Lower lobe of right lung (tissue), 2 donors: Measurements from ENCODE around the gene PGC. TPM values are rescaled to one million over a fixed set of nuclear protein-coding genes. Genes with fewer than 3 reads are reported as not detected.
"Not testable (repeated sequence)": the region's sequence is repeated elsewhere in the genome, so short reads cannot be mapped to it uniquely, and the experiment has no call there.

Experiments
- ATAC-seq, 2 donors: fragments of 200-7000 bp; cut with Tn5 transposase; one replicate each; pipeline ENCODE4 v1.9.1; 2020 to 2022; ENCODE audit warnings: mild to moderate bottlenecking in 2 of 2, moderate library complexity in 2 of 2
- DNase-seq: peaks from one replicate; pipeline ENCODE4 v3.0.0-alpha.2; 2020
- H3K27ac ChIP-seq: fragments of 200-600 bp; one replicate; pipeline ENCODE4 v1.8.0; 2022
- H3K27me3 ChIP-seq: fragments of 200-600 bp; one replicate; pipeline ENCODE4 v1.8.0; 2022; ENCODE audit warnings: low read depth
- H3K36me3 ChIP-seq: fragments of 200-600 bp; one replicate; pipeline ENCODE4 v1.8.0; 2022; ENCODE audit warnings: mild to moderate bottlenecking
- H3K4me1 ChIP-seq: fragments of 200-600 bp; one replicate; pipeline ENCODE4 v1.8.0; 2022
- H3K4me3 ChIP-seq: fragments of 200-600 bp; one replicate; pipeline ENCODE4 v1.8.0; 2022; ENCODE audit warnings: mild to moderate bottlenecking
- H3K9me3 ChIP-seq: fragments of 200-600 bp; one replicate; pipeline ENCODE4 v1.8.0; 2022
- CTCF ChIP-seq: fragments of 200-600 bp; IDR thresholded peaks from one replicate; pipeline ENCODE4 v1.8.0; 2022; ENCODE audit warnings: antibody characterized with exemption, mild to moderate bottlenecking
- intact Hi-C: fragments of 100-400 bp; cut with DNase I; formaldehyde crosslinking; loops from one replicate; pipeline ENCODE4 v1.11.0; 2022
- total RNA-seq: library from RNA; stranded (reverse); fragmentation: NEBNext Ultra II Directional; extraction: Animal tissue kit (Norgen Biotek cat#: 25700); gene quantifications from one replicate; pipeline ENCODE4 v1.2.1, GENCODE V29; 2021
- donor health status: DM: no; HTN: yes; CAD: no; lungs with severe emphysema.

Gene PGC
- total RNA-seq, 1 donor from 2014 or later = 947 TPM

GRCh38 chr6:41767112-41767833 lies 20.1 kb upstream of the PGC start:
- DNase-seq = no peak
- no peaks in the 10 kb centered on the region for H3K27me3 ChIP-seq
- H3K36me3 ChIP-seq = peaks cover 23% of the 10 kb centered on the region
- H3K27ac ChIP-seq = peak overlapping the region; percentile 64
- H3K4me3 ChIP-seq = no peak overlapping the region
- no peak for TF ChIP-seq CTCF
- H3K4me1 ChIP-seq = peaks cover 31% of the 10 kb centered on the region
- peak; percentile 67 to 73 for ATAC-seq
- intact Hi-C loops = no loop called here
- H3K9me3 ChIP-seq = no peaks in the 10 kb centered on the region

- Histone ChIP-seq H3K4me1 (peaks cover 31% of the 10 kb centered on the region), H3K36me3 (peaks cover 11% of the 10 kb centered on the region), H3K27ac (peak overlapping the region; percentile 64)
- H3K4me3 ChIP-seq, intact Hi-C loops, ATAC-seq, H3K9me3 ChIP-seq, H3K27me3 ChIP-seq, DNase-seq: not testable (repeated sequence)
These were observed 19.0 kb upstream of the PGC start for GRCh38 chr6:41766043-41766664.

GRCh38 chr6:41763470-41763869 lies 16.3 kb upstream of the PGC start:
- intact Hi-C loops = no loop called here
- H3K27ac ChIP-seq = no peak overlapping the region
- no peaks in the 10 kb centered on the region for H3K27me3 ChIP-seq
- H3K9me3 ChIP-seq = no peaks in the 10 kb centered on the region
- no peak overlapping the region for H3K4me3 ChIP-seq
- peak; percentile 5 for DNase-seq
- no peak for ATAC-seq
- no peaks in the 10 kb centered on the region for H3K36me3 ChIP-seq
- H3K4me1 ChIP-seq = peaks cover 22% of the 10 kb centered on the region
- TF ChIP-seq CTCF = no peak

- peak; percentile 22 for DNase-seq
- intact Hi-C loops = no loop called here
- Histone ChIP-seq H3K4me1 (no peaks in the 10 kb centered on the region), H3K9me3 (no peaks in the 10 kb centered on the region), H3K27ac (no peak overlapping the region), H3K36me3 (no peaks in the 10 kb centered on the region), H3K4me3 (no peak overlapping the region), H3K27me3 (no peaks in the 10 kb centered on the region)
- no peak for TF ChIP-seq CTCF
- ATAC-seq = no peak
These were observed 12.8 kb upstream of the PGC start for GRCh38 chr6:41759905-41760579.

- TF ChIP-seq CTCF = no peak
- Histone ChIP-seq H3K4me3 (no peak overlapping the region), H3K27me3 (no peaks in the 10 kb centered on the region), H3K36me3 (no peaks in the 10 kb centered on the region), H3K27ac (no peak overlapping the region), H3K9me3 (no peaks in the 10 kb centered on the region), H3K4me1 (no peaks in the 10 kb centered on the region)
- DNase-seq = peak; percentile 36
- intact Hi-C loops = no loop called here
- ATAC-seq = no peak
These were observed 12.1 kb upstream of the PGC start for GRCh38 chr6:41759106-41759904.
